Measurements from ENCODE around the gene PIGV.

Gene PIGV

DNA sequence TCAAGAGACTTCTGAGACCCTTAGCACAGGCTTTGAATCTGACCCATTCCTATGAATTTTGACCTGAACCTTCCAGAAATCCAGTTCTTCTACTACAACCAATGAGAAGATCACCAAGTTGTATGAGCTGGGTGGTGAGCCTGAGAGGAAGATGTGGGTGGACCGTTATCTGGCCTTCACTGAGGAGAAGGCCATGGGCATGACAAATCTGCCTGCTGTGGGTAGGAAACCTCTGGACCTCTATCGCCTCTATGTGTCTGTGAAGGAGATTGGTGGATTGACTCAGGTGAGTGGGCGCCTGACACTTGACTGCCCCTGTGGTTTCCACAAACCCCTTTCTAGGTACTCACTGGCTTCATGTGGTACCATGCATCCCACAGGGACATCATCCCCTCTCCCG is 20.0 kb upstream of the PIGV start:
- no peak for DNase-seq (ENCODE audit: low read depth)
- no peak for TF ChIP-seq MYC (IDR thresholded peaks at IDR 0.05; ENCODE audit: low read depth, low read length)
- TF ChIP-seq, protein P1, sequence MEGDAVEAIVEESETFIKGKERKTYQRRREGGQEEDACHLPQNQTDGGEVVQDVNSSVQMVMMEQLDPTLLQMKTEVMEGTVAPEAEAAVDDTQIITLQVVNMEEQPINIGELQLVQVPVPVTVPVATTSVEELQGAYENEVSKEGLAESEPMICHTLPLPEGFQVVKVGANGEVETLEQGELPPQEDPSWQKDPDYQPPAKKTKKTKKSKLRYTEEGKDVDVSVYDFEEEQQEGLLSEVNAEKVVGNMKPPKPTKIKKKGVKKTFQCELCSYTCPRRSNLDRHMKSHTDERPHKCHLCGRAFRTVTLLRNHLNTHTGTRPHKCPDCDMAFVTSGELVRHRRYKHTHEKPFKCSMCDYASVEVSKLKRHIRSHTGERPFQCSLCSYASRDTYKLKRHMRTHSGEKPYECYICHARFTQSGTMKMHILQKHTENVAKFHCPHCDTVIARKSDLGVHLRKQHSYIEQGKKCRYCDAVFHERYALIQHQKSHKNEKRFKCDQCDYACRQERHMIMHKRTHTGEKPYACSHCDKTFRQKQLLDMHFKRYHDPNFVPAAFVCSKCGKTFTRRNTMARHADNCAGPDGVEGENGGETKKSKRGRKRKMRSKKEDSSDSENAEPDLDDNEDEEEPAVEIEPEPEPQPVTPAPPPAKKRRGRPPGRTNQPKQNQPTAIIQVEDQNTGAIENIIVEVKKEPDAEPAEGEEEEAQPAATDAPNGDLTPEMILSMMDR (IDR thresholded peaks at IDR 0.05; ENCODE audit: low read depth, low read length): no peak
- no peak for TF ChIP-seq POLR2A (IDR thresholded peaks at IDR 0.05; ENCODE audit: extremely low read depth, insufficient read length)
- TF ChIP-seq, protein P2, sequence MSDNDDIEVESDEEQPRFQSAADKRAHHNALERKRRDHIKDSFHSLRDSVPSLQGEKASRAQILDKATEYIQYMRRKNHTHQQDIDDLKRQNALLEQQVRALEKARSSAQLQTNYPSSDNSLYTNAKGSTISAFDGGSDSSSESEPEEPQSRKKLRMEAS (IDR thresholded peaks at IDR 0.05; ENCODE audit: low read depth, low read length): no peak
- no peak overlapping the region for H3K4me3 ChIP-seq (ENCODE audit: low read depth, low read length)

DNA sequence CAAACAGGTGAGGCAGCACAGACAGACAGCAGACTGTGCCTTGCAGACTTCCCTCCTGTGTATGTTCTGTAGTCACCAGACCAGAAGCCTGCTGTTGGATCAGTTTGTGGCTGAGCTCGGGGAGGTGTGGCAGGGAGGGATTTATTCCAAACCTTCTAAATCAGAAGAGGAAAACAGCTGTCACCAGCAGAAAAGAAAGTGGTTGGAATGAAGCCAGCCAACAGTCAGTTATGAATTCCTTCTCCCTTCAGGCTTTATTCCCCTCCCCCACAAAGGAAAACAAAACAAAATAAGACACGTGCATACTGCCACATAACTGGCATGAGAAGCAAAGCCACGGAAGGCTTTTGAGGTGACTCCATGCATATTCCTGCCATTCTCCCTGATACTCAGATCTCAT is 19.0 kb upstream of the PIGV start:
- DNase-seq (ENCODE audit: low read depth): no peak
- TF ChIP-seq, protein P2 (IDR thresholded peaks at IDR 0.05; ENCODE audit: low read depth, low read length): no peak
- no peak overlapping the region for H3K4me3 ChIP-seq (ENCODE audit: low read depth, low read length)

DNA sequence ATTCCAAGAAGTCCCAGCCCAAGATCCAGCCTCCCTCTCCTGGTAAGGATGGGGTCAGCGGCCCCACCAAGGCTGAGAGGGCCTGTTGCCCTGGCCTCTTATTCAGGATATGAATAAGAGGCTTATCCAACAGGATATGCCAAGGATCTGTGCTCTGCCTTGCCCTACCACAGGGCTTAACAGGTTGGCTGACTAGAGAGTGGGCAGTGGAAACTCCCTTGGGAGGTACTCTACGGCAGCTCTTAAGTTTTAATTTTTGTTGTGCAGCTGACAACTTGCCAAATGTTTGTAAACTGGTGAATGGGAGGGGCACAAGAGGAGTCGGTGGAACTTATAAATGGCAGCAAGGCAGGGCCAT is 16.5 kb upstream of the PIGV start:
- DNase-seq (ENCODE audit: low read depth): no peak
- TF ChIP-seq, protein P1 (IDR thresholded peaks at IDR 0.05; ENCODE audit: low read depth, low read length): no peak
- TF ChIP-seq MYC (IDR thresholded peaks at IDR 0.05; ENCODE audit: low read depth, low read length): no peak
- no peak for TF ChIP-seq POLR2A (IDR thresholded peaks at IDR 0.05; ENCODE audit: extremely low read depth, insufficient read length)
- TF ChIP-seq, protein P2 (IDR thresholded peaks at IDR 0.05; ENCODE audit: low read depth, low read length): no peak
- no peak overlapping the region for H3K4me3 ChIP-seq (ENCODE audit: low read depth, low read length)

DNA sequence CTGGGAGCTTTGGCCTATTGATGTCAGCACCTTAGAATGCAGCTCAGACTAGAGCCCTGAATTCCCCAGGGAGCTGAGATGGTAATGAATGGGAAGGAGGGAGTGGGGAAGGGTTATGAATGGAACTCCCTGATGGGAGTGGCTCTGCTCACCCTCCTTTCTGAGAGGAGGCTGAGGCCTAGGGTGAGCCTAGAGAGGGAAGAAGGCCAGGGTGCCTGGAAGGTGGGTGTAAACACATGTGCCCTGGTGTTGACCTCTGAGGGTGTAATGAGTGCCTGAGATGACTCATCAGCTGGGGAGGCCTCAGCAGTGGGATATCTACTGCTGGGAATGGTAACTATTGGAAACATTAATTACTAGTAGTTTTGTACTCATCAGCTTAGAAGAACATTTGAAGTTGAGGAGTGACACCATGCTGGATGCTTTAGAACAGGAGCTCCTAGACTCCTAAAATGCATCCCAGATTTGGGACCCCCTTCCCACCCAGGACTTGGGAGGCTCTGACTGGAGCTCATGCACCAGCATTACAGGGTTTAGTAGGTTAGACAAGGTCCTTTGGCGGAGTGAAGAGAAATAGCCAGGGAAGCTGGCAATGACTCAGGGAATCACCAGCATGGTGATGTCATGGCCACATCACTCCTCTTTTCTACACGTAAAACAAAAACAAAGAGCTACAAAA is 16.0 kb upstream of the PIGV start:
- H3K4me3 ChIP-seq (ENCODE audit: low read depth, low read length): no peak overlapping the region
- DNase-seq (ENCODE audit: low read depth): peak; percentile 69
- TF ChIP-seq, protein P1 (IDR thresholded peaks at IDR 0.05; ENCODE audit: low read depth, low read length): no peak
- TF ChIP-seq POLR2A (IDR thresholded peaks at IDR 0.05; ENCODE audit: extremely low read depth, insufficient read length) (no peak), MYC (IDR thresholded peaks at IDR 0.05; ENCODE audit: low read depth, low read length) (no peak)
- TF ChIP-seq, protein P2 (IDR thresholded peaks at IDR 0.05; ENCODE audit: low read depth, low read length): no peak

DNA sequence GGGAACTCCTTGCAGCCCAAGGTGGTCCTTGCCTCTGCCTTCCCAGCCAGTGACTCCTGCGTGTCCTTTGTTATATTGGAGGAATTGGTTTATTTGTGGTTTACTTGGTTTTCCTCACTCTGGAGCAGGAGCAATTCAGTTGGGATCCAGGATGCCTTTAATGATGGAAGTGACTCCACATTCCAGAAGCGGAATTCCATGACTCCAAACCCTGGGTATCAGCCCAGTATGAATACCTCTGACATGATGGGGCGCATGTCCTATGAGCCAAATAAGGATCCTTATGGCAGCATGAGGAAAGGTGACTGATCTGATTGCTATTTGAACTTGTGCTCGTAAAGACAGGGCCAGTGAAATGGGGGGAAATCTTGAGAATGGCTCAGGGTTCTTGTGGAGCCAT is 15.1 kb upstream of the PIGV start:
- DNase-seq (ENCODE audit: low read depth): no peak
- no peak overlapping the region for H3K4me3 ChIP-seq (ENCODE audit: low read depth, low read length)
- TF ChIP-seq POLR2A (IDR thresholded peaks at IDR 0.05; ENCODE audit: extremely low read depth, insufficient read length) (no peak), MYC (IDR thresholded peaks at IDR 0.05; ENCODE audit: low read depth, low read length) (no peak)
- TF ChIP-seq, protein P2 (IDR thresholded peaks at IDR 0.05; ENCODE audit: low read depth, low read length): no peak
- TF ChIP-seq, protein P1 (IDR thresholded peaks at IDR 0.05; ENCODE audit: low read depth, low read length): no peak

DNA sequence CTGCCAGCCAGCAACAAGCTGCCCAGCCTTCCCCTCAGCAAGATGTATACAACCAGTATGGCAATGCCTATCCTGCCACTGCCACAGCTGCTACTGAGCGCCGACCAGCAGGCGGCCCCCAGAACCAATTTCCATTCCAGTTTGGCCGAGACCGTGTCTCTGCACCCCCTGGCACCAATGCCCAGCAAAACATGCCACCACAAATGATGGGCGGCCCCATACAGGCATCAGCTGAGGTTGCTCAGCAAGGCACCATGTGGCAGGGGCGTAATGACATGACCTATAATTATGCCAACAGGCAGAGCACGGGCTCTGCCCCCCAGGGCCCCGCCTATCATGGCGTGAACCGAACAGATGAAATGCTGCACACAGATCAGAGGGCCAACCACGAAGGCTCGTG is 13.3 kb upstream of the PIGV start:
- no peak for DNase-seq (ENCODE audit: low read depth)
- TF ChIP-seq, protein P2 (IDR thresholded peaks at IDR 0.05; ENCODE audit: low read depth, low read length): no peak
- TF ChIP-seq MYC (IDR thresholded peaks at IDR 0.05; ENCODE audit: low read depth, low read length) (no peak), POLR2A (IDR thresholded peaks at IDR 0.05; ENCODE audit: extremely low read depth, insufficient read length) (no peak)
- TF ChIP-seq, protein P1 (IDR thresholded peaks at IDR 0.05; ENCODE audit: low read depth, low read length): no peak
- H3K4me3 ChIP-seq (ENCODE audit: low read depth, low read length): no peak overlapping the region
